HL-60 (cell line): ENCODE data around the gene FHIT.

Experiments used
- CTCF ChIP-seq: IDR thresholded peaks from one replicate; pipeline ENCODE4 v1.5.1; 2011; ENCODE audit warnings: low read length, control low read depth, inconsistent platforms; ENCODE audit not compliant: insufficient read depth
- GABPA ChIP-seq: IDR thresholded peaks from 2 replicates; pipeline ENCODE4 v1.6.1; 2012; ENCODE audit warnings: low read depth
- POLR2AphosphoS5 ChIP-seq: IDR thresholded peaks from 2 replicates; pipeline ENCODE4 v1.6.1; 2012; ENCODE audit warnings: low read depth
- SPI1 ChIP-seq: IDR thresholded peaks from 2 replicates; pipeline ENCODE4 v1.6.1; 2012; ENCODE audit warnings: low read depth, mild to moderate bottlenecking, borderline replicate concordance
- TF ChIP-seq, protein P1 (sequence below): IDR thresholded peaks from 2 replicates; pipeline ENCODE4 v1.6.1; 2012; ENCODE audit warnings: low read depth; ENCODE audit not compliant: insufficient replicate concordance

- TF ChIP-seq POLR2AphosphoS5 (no peak), CTCF (no peak), GABPA (no peak), SPI1 (no peak)
- TF ChIP-seq, protein P1, sequence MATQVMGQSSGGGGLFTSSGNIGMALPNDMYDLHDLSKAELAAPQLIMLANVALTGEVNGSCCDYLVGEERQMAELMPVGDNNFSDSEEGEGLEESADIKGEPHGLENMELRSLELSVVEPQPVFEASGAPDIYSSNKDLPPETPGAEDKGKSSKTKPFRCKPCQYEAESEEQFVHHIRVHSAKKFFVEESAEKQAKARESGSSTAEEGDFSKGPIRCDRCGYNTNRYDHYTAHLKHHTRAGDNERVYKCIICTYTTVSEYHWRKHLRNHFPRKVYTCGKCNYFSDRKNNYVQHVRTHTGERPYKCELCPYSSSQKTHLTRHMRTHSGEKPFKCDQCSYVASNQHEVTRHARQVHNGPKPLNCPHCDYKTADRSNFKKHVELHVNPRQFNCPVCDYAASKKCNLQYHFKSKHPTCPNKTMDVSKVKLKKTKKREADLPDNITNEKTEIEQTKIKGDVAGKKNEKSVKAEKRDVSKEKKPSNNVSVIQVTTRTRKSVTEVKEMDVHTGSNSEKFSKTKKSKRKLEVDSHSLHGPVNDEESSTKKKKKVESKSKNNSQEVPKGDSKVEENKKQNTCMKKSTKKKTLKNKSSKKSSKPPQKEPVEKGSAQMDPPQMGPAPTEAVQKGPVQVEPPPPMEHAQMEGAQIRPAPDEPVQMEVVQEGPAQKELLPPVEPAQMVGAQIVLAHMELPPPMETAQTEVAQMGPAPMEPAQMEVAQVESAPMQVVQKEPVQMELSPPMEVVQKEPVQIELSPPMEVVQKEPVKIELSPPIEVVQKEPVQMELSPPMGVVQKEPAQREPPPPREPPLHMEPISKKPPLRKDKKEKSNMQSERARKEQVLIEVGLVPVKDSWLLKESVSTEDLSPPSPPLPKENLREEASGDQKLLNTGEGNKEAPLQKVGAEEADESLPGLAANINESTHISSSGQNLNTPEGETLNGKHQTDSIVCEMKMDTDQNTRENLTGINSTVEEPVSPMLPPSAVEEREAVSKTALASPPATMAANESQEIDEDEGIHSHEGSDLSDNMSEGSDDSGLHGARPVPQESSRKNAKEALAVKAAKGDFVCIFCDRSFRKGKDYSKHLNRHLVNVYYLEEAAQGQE, result no peak
These were observed 2.8 kb downstream of the FHIT start for GRCh38 chr3:61248496-61248895.
